ENCODE data around the gene SERPINA12. TPM values are rescaled to one million over a fixed set of nuclear protein-coding genes. Genes with fewer than 3 reads are reported as not detected.

Gene SERPINA12
- total and polyA plus RNA-seq, 2 of the 13 experiments (the other 11 are each of a cell fraction or from before 2014, with no cell fraction given), result 0.08 TPM; not detected in 1

DNA sequence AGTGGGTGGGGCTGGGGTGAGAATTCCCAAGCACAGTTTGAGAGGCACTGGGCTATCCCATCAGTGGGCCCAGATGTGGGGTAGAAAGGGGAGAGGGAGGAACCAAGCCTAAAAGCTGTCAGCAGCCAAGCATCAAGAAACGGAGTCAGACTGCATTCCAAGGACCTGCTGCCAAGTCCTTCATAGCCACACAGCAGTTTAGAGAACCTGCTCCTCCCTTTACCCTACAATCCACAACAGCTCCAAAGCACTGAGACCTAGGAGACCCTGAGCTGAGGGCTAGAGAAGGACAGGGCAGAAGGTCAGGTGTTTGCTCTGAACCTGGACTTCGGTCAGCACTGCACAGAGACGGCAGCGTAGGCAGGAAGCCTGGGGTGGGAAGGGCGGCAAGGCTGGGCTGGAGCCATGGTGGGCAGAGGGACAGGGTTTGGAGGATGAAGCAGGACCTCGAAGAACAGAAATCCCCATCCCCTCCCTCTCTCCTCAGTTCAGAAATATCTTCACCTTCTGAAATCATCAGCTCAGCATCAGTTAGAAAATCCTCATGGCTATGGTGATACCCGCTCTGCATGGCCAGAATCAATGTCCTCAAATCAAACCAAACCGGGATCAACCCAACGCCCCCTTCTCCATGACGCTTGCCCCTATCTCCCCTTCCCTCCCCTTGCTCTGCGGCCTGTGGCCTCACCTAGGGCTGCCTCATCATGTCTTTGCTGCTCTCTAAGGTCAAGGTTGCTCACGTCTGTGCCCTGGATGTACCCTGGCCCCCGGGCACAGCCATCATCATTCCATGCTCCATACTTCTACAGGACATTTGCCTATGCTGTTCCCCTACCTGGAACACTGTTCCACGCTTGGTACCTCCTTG lies 39.1 kb upstream of the SERPINA12 start (continued):
- TF ChIP-seq, protein P1, sequence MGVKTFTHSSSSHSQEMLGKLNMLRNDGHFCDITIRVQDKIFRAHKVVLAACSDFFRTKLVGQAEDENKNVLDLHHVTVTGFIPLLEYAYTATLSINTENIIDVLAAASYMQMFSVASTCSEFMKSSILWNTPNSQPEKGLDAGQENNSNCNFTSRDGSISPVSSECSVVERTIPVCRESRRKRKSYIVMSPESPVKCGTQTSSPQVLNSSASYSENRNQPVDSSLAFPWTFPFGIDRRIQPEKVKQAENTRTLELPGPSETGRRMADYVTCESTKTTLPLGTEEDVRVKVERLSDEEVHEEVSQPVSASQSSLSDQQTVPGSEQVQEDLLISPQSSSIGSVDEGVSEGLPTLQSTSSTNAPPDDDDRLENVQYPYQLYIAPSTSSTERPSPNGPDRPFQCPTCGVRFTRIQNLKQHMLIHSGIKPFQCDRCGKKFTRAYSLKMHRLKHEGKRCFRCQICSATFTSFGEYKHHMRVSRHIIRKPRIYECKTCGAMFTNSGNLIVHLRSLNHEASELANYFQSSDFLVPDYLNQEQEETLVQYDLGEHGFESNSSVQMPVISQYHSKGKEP (CRISPR knock-in tag; IDR thresholded peaks at IDR 0.05), result no peak
- TF ChIP-seq ZFY (CRISPR knock-in tag; IDR thresholded peaks at IDR 0.05) (no peak), MIER3 (CRISPR knock-in tag; IDR thresholded peaks at IDR 0.05; ENCODE audit: borderline replicate concordance) (0 out of 2 replicates have a peak, but pooled peaks have one; percentile 39), ARNT (IDR thresholded peaks at IDR 0.05) (no peak), MAFK (conservative IDR thresholded peaks at IDR 0.05 in 1 of 2, IDR thresholded peaks at IDR 0.05 in 1 of 2; ENCODE audit: low read length in 2 of 2) (no peak), TGIF2 (CRISPR knock-in tag; IDR thresholded peaks at IDR 0.05) (0 out of 2 replicates have a peak, but pooled peaks have one; percentile 28), ZNF24 (IDR thresholded peaks at IDR 0.05) (no peak), GLI4 (CRISPR knock-in tag; IDR thresholded peaks at IDR 0.05; ENCODE audit: borderline replicate concordance) (no peak), ZNF703 (CRISPR knock-in tag; IDR thresholded peaks at IDR 0.05; ENCODE audit: borderline replicate concordance) (no peak), SSRP1 (CRISPR knock-in tag; IDR thresholded peaks at IDR 0.05) (no peak), ZNF180 (CRISPR knock-in tag; IDR thresholded peaks at IDR 0.05; ENCODE audit: borderline replicate concordance, low read depth) (no peak), SRSF1 (optimal IDR thresholded peaks at IDR 0.05; ENCODE audit: low read depth, low read length) (no peak), TP53 (CRISPR knock-in tag; conservative IDR thresholded peaks at IDR 0.05) (no peak), CHCHD3 (CRISPR knock-in tag; IDR thresholded peaks at IDR 0.05) (no peak)
- TF ChIP-seq, protein P2, sequence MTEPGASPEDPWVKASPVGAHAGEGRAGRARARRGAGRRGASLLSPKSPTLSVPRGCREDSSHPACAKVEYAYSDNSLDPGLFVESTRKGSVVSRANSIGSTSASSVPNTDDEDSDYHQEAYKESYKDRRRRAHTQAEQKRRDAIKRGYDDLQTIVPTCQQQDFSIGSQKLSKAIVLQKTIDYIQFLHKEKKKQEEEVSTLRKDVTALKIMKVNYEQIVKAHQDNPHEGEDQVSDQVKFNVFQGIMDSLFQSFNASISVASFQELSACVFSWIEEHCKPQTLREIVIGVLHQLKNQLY (CRISPR knock-in tag; IDR thresholded peaks at IDR 0.05), result no peak
- TF ChIP-seq, protein P3, sequence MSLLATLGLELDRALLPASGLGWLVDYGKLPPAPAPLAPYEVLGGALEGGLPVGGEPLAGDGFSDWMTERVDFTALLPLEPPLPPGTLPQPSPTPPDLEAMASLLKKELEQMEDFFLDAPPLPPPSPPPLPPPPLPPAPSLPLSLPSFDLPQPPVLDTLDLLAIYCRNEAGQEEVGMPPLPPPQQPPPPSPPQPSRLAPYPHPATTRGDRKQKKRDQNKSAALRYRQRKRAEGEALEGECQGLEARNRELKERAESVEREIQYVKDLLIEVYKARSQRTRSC (CRISPR knock-in tag; IDR thresholded peaks at IDR 0.05; ENCODE audit: low read depth), result no peak
- TF ChIP-seq, protein P4, sequence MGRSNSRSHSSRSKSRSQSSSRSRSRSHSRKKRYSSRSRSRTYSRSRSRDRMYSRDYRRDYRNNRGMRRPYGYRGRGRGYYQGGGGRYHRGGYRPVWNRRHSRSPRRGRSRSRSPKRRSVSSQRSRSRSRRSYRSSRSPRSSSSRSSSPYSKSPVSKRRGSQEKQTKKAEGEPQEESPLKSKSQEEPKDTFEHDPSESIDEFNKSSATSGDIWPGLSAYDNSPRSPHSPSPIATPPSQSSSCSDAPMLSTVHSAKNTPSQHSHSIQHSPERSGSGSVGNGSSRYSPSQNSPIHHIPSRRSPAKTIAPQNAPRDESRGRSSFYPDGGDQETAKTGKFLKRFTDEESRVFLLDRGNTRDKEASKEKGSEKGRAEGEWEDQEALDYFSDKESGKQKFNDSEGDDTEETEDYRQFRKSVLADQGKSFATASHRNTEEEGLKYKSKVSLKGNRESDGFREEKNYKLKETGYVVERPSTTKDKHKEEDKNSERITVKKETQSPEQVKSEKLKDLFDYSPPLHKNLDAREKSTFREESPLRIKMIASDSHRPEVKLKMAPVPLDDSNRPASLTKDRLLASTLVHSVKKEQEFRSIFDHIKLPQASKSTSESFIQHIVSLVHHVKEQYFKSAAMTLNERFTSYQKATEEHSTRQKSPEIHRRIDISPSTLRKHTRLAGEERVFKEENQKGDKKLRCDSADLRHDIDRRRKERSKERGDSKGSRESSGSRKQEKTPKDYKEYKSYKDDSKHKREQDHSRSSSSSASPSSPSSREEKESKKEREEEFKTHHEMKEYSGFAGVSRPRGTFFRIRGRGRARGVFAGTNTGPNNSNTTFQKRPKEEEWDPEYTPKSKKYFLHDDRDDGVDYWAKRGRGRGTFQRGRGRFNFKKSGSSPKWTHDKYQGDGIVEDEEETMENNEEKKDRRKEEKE (IDR thresholded peaks at IDR 0.05), result no peak
- TF ChIP-seq, protein P5, sequence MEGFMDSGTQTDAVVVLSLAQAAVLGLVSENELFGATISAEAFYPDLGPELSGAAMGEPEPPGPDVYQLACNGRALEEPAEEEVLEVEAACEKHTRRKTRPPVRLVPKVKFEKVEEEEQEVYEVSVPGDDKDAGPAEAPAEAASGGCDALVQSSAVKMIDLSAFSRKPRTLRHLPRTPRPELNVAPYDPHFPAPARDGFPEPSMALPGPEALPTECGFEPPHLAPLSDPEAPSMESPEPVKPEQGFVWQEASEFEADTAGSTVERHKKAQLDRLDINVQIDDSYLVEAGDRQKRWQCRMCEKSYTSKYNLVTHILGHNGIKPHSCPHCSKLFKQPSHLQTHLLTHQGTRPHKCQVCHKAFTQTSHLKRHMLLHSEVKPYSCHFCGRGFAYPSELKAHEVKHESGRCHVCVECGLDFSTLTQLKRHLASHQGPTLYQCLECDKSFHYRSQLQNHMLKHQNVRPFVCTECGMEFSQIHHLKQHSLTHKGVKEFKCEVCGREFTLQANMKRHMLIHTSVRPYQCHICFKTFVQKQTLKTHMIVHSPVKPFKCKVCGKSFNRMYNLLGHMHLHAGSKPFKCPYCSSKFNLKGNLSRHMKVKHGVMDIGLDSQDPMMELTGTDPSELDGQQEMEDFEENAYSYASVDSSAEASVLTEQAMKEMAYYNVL (CRISPR knock-in tag; IDR thresholded peaks at IDR 0.05; ENCODE audit: borderline replicate concordance), result peak; percentile 36; the same call in 1 of the 2 replicates

Data from HepG2 (cell line).